Left lung (tissue), 10 donors: ENCODE results near the gene ROR2. TPM values are rescaled to one million over a fixed set of nuclear protein-coding genes. Genes with fewer than 3 reads are reported as not detected.

Experiments
- ATAC-seq: fragments of 200-7000 bp; cut with Tn5 transposase; one replicate; pipeline ENCODE4 v1.9.1; 2020; ENCODE audit warnings: moderate library complexity
- DNase-seq, 4 donors: peaks; one replicate each; pipeline ENCODE4 v3.0.0-alpha.2; 2013 to 2020
- H3K27ac ChIP-seq, 2 donors: fragments of 200-600 bp; sonication (generic) in 1 of 2; one replicate each; pipeline versions ENCODE4 v1.5.0 to v1.8.0; 2020 to 2021
- H3K27me3 ChIP-seq, 2 donors: fragments of 200-600 bp; sonication (generic) in 1 of 2; one replicate each; pipeline versions ENCODE4 v1.5.0 to v1.8.0; 2020 to 2021
- H3K36me3 ChIP-seq, 2 donors: fragments of 200-600 bp; sonication (generic) in 1 of 2; one replicate each; pipeline versions ENCODE4 v1.5.0 to v1.8.0; 2020 to 2021
- H3K4me1 ChIP-seq, 2 donors: fragments of 200-600 bp; one replicate each; pipeline ENCODE4 v1.8.0; 2021
- H3K4me3 ChIP-seq, 2 donors: fragments of 200-600 bp; sonication (generic) in 1 of 2; one replicate each; pipeline versions ENCODE4 v1.5.0 to v1.8.0; 2020 to 2021; ENCODE audit warnings: mild to moderate bottlenecking in 1 of 2
- H3K9me3 ChIP-seq, 2 donors: fragments of 200-600 bp; sonication (generic) in 1 of 2; one replicate each; pipeline versions ENCODE4 v1.5.0 to v1.8.0; 2020 to 2021
- intact Hi-C, 2 donors: fragments of 100-400 bp; cut with DNase I; formaldehyde crosslinking; loops; one replicate each; pipeline versions ENCODE4 v1.11.2 to v1.14.2; 2022
- polyA plus RNA-seq, 6 donors: library from polyadenylated mRNA; unstranded; fragments of 120-200 nt; gene quantifications; one replicate each; pipeline ENCODE4 v1.2.1, GENCODE V29; 2013; ENCODE audit not compliant: insufficient read length in 6 of 6
- total RNA-seq, 2 donors: library from RNA; stranded (reverse); fragmentation: NEBNext Ultra II Directional; extraction: Animal tissue kit (Norgen Biotek cat#: 25700); gene quantifications; one replicate each; pipeline ENCODE4 v1.2.1, GENCODE V29; 2021
- TF ChIP-seq, protein P1 (sequence below), 2 donors: fragments of 200-600 bp; sonication (generic) in 1 of 2; IDR thresholded peaks; one replicate each; pipeline versions ENCODE4 v1.5.0 to v1.8.0; 2021; ENCODE audit warnings: antibody characterized with exemption in 2 of 2
- donor health status: DM: no; HTN: yes; CAD: no.
- donor health status: DM: no; HTN: no; CAD: no.

The ROR2 gene
- total and polyA plus RNA-seq, 8 donors = 11.5 to 36.5 (median 29.7) TPM

DNA sequence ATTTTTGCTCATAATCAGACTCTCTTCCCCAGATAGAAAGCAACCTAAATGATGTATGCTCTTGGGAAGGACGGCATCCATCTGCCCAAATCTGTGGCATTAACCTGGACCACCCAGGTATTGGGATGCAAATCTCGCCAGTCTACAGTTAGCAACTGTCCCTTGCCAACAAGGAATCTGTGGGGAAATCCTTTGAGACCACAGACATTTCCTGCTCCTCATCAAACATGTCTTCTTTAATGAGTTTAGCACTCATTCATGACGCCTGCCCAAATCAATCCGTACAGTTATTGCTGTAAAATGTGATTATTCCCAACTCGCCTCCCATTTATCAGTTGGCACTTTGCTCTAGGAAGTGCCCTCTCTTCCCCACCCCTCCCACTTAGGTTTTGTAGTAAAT, 7.8 kb downstream of the ROR2 start:
- no peak overlapping the region for H3K27ac ChIP-seq
- no peaks in the 10 kb centered on the region for H3K36me3 ChIP-seq
- no peak overlapping the region for H3K4me3 ChIP-seq
- ATAC-seq (no peak), DNase-seq (no peak)
- TF ChIP-seq, protein P1, sequence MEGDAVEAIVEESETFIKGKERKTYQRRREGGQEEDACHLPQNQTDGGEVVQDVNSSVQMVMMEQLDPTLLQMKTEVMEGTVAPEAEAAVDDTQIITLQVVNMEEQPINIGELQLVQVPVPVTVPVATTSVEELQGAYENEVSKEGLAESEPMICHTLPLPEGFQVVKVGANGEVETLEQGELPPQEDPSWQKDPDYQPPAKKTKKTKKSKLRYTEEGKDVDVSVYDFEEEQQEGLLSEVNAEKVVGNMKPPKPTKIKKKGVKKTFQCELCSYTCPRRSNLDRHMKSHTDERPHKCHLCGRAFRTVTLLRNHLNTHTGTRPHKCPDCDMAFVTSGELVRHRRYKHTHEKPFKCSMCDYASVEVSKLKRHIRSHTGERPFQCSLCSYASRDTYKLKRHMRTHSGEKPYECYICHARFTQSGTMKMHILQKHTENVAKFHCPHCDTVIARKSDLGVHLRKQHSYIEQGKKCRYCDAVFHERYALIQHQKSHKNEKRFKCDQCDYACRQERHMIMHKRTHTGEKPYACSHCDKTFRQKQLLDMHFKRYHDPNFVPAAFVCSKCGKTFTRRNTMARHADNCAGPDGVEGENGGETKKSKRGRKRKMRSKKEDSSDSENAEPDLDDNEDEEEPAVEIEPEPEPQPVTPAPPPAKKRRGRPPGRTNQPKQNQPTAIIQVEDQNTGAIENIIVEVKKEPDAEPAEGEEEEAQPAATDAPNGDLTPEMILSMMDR (IDR thresholded peaks at IDR 0.05) = no peak
- peaks cover 11 to 27% of the 10 kb centered on the region in 2 donors for H3K27me3 ChIP-seq
- H3K9me3 ChIP-seq = no peaks in the 10 kb centered on the region
- intact Hi-C loops = no loop called here
- H3K4me1 ChIP-seq = peaks cover 0 to 12% of the 10 kb centered on the region in 2 donors

- Histone ChIP-seq H3K27me3 (peaks cover 0 to 13% of the 10 kb centered on the region in 2 donors), H3K27ac (no peak overlapping the region), H3K9me3 (no peaks in the 10 kb centered on the region), H3K4me3 (no peak overlapping the region), H3K4me1 (peaks cover 0 to under 1% of the 10 kb centered on the region in 2 donors), H3K36me3 (no peaks in the 10 kb centered on the region)
- intact Hi-C loops = no loop called here
- TF ChIP-seq, protein P1 (IDR thresholded peaks at IDR 0.05) = no peak
- DNase-seq (no peak), ATAC-seq (no peak)
Observed at GRCh38 chr9:91939978-91940377, 10.1 kb downstream of the ROR2 start.

GRCh38 chr9:91937727-91938126, 12.3 kb downstream of the ROR2 start:
- no peaks in the 10 kb centered on the region for H3K4me1 ChIP-seq
- intact Hi-C loops = no loop called here
- DNase-seq (no peak), ATAC-seq (no peak)
- H3K9me3 ChIP-seq = no peaks in the 10 kb centered on the region
- no peaks in the 10 kb centered on the region for H3K36me3 ChIP-seq
- TF ChIP-seq, protein P1 (IDR thresholded peaks at IDR 0.05) = no peak
- peak overlapping the region in 1 of 2 donors; percentile 3 for H3K27ac ChIP-seq
- peaks cover 0 to 8% of the 10 kb centered on the region in 2 donors for H3K27me3 ChIP-seq
- H3K4me3 ChIP-seq = no peak overlapping the region

- TF ChIP-seq, protein P1 (IDR thresholded peaks at IDR 0.05) = no peak
- Histone ChIP-seq H3K27ac (peak overlapping the region in 1 of 2 donors; percentile 3), H3K9me3 (no peaks in the 10 kb centered on the region), H3K4me3 (no peak overlapping the region), H3K27me3 (peaks cover 0 to 8% of the 10 kb centered on the region in 2 donors), H3K4me1 (no peaks in the 10 kb centered on the region), H3K36me3 (no peaks in the 10 kb centered on the region)
- no peak for ATAC-seq
- intact Hi-C loops = no loop called here
- DNase-seq = peak in 1 of 4 donors; percentile 42
Observed at GRCh38 chr9:91937056-91937455, 13.0 kb downstream of the ROR2 start.

- no peak for ATAC-seq
- H3K27me3 ChIP-seq = peaks cover 0 to 8% of the 10 kb centered on the region in 2 donors
- H3K36me3 ChIP-seq = no peaks in the 10 kb centered on the region
- intact Hi-C loops = no loop called here
- no peaks in the 10 kb centered on the region for H3K4me1 ChIP-seq
- peak in 1 of 4 donors; percentile 43 for DNase-seq
- no peak overlapping the region for H3K27ac ChIP-seq
- H3K9me3 ChIP-seq = peaks cover 0 to 11% of the 10 kb centered on the region in 2 donors
- TF ChIP-seq, protein P1 (IDR thresholded peaks at IDR 0.05) = no peak
- no peak overlapping the region for H3K4me3 ChIP-seq
Observed at GRCh38 chr9:91935805-91936514, 14.1 kb downstream of the ROR2 start.
